ENCODE results near the gene MCUB. TPM values are rescaled to one million over a fixed set of nuclear protein-coding genes. Genes with fewer than 3 reads are reported as not detected.
"Not testable (repeated sequence)": the region's sequence is repeated elsewhere in the genome, so short reads cannot be mapped to it uniquely, and the experiment has no call there.

MCUB gene
- polyA plus RNA-seq, 1 donor = 6.9 TPM

- Histone ChIP-seq H3K27me3 (ENCODE audit: control insufficient read depth, insufficient read depth, low read length) (no peaks in the 10 kb centered on the region), H3K9me3 (ENCODE audit: control insufficient read depth, low read depth, low read length) (peaks cover 7% of the 10 kb centered on the region), H3K4me3 (ENCODE audit: low read length) (no peak overlapping the region), H3K4me1 (ENCODE audit: control insufficient read depth, insufficient read depth, low read length) (no peaks in the 10 kb centered on the region), H3K36me3 (ENCODE audit: control insufficient read depth, insufficient read depth, low read length) (no peaks in the 10 kb centered on the region), H3K27ac (ENCODE audit: low read length) (no peak overlapping the region)
- WGBS (ENCODE audit: insufficient coverage, low lambda C conversion rate) = no CpG with 5 or more reads among the region's 1 CpG
- no peak for DNase-seq
Measured at GRCh38 chr4:109673303-109673702, 113.3 kb downstream of the MCUB start.

- Histone ChIP-seq H3K4me3 (ENCODE audit: low read length) (no peak overlapping the region), H3K36me3 (ENCODE audit: control insufficient read depth, insufficient read depth, low read length) (no peaks in the 10 kb centered on the region), H3K27ac (ENCODE audit: low read length) (no peak overlapping the region), H3K9me3 (ENCODE audit: control insufficient read depth, low read depth, low read length) (peaks cover 21% of the 10 kb centered on the region), H3K27me3 (ENCODE audit: control insufficient read depth, insufficient read depth, low read length) (no peaks in the 10 kb centered on the region), H3K4me1 (ENCODE audit: control insufficient read depth, insufficient read depth, low read length) (no peaks in the 10 kb centered on the region)
- no peak for DNase-seq
- no CpG with 5 or more reads among the region's 3 CpGs for WGBS (ENCODE audit: insufficient coverage, low lambda C conversion rate)
Measured at GRCh38 chr4:109675181-109675580, 115.1 kb downstream of the MCUB start.

- H3K27ac ChIP-seq (ENCODE audit: low read length) = no peak overlapping the region
- no peak for DNase-seq
- H3K36me3 ChIP-seq (ENCODE audit: control insufficient read depth, insufficient read depth, low read length) = no peaks in the 10 kb centered on the region
- no peak overlapping the region for H3K4me3 ChIP-seq (ENCODE audit: low read length)
- no peaks in the 10 kb centered on the region for H3K27me3 ChIP-seq (ENCODE audit: control insufficient read depth, insufficient read depth, low read length)
- WGBS (ENCODE audit: insufficient coverage, low lambda C conversion rate) = 100% methylated on average over 1 of the region's 1 CpG
- H3K9me3 ChIP-seq (ENCODE audit: control insufficient read depth, low read depth, low read length) = peaks cover 18% of the 10 kb centered on the region
- H3K4me1 ChIP-seq (ENCODE audit: control insufficient read depth, insufficient read depth, low read length) = no peaks in the 10 kb centered on the region
Measured at GRCh38 chr4:109675843-109676242, 115.8 kb downstream of the MCUB start.

GRCh38 chr4:109676886-109677285 is 116.8 kb downstream of the MCUB start:
- no peaks in the 10 kb centered on the region for H3K27me3 ChIP-seq (ENCODE audit: control insufficient read depth, insufficient read depth, low read length)
- H3K27ac ChIP-seq (ENCODE audit: low read length) = no peak overlapping the region
- no peak for DNase-seq
- H3K36me3 ChIP-seq (ENCODE audit: control insufficient read depth, insufficient read depth, low read length) = no peaks in the 10 kb centered on the region
- no peak overlapping the region for H3K4me3 ChIP-seq (ENCODE audit: low read length)
- H3K9me3 ChIP-seq (ENCODE audit: control insufficient read depth, low read depth, low read length) = peaks cover 15% of the 10 kb centered on the region
- H3K4me1 ChIP-seq (ENCODE audit: control insufficient read depth, insufficient read depth, low read length) = no peaks in the 10 kb centered on the region
- WGBS (ENCODE audit: insufficient coverage, low lambda C conversion rate) = 100% methylated on average over 1 of the region's 1 CpG

- not testable (repeated sequence) for H3K36me3 ChIP-seq (ENCODE audit: control insufficient read depth, insufficient read depth, low read length); H3K27ac ChIP-seq (ENCODE audit: low read length); H3K27me3 ChIP-seq (ENCODE audit: control insufficient read depth, insufficient read depth, low read length); H3K4me3 ChIP-seq (ENCODE audit: low read length); H3K4me1 ChIP-seq (ENCODE audit: control insufficient read depth, insufficient read depth, low read length); DNase-seq
- no CpG with 5 or more reads among the region's 28 CpGs for WGBS (ENCODE audit: insufficient coverage, low lambda C conversion rate)
- peaks cover 15% of the 10 kb centered on the region for H3K9me3 ChIP-seq (ENCODE audit: control insufficient read depth, low read depth, low read length)
Measured at GRCh38 chr4:109678472-109678871, 118.4 kb downstream of the MCUB start.

GRCh38 chr4:109678925-109679324 is 118.9 kb downstream of the MCUB start:
- not testable (repeated sequence) for DNase-seq; H3K27ac ChIP-seq (ENCODE audit: low read length)
- no CpG with 5 or more reads among the region's 14 CpGs for WGBS (ENCODE audit: insufficient coverage, low lambda C conversion rate)

GRCh38 chr4:109682875-109683274 is 122.8 kb downstream of the MCUB start:
- no peaks in the 10 kb centered on the region for H3K4me1 ChIP-seq (ENCODE audit: control insufficient read depth, insufficient read depth, low read length)
- no peak for DNase-seq
- H3K27me3 ChIP-seq (ENCODE audit: control insufficient read depth, insufficient read depth, low read length) = no peaks in the 10 kb centered on the region
- peaks cover 9% of the 10 kb centered on the region for H3K36me3 ChIP-seq (ENCODE audit: control insufficient read depth, insufficient read depth, low read length)
- H3K9me3 ChIP-seq (ENCODE audit: control insufficient read depth, low read depth, low read length) = peaks cover 15% of the 10 kb centered on the region
- no CpG with 5 or more reads among the region's 2 CpGs for WGBS (ENCODE audit: insufficient coverage, low lambda C conversion rate)
- no peak overlapping the region for H3K4me3 ChIP-seq (ENCODE audit: low read length)
- H3K27ac ChIP-seq (ENCODE audit: low read length) = no peak overlapping the region

More at GRCh38 chr4:109678925-109679324, 118.9 kb downstream of the MCUB start:
- not testable (repeated sequence) for H3K27me3 ChIP-seq (ENCODE audit: control insufficient read depth, insufficient read depth, low read length); H3K4me3 ChIP-seq (ENCODE audit: low read length); H3K4me1 ChIP-seq (ENCODE audit: control insufficient read depth, insufficient read depth, low read length); H3K36me3 ChIP-seq (ENCODE audit: control insufficient read depth, insufficient read depth, low read length)
- H3K9me3 ChIP-seq (ENCODE audit: control insufficient read depth, low read depth, low read length) = peaks cover 15% of the 10 kb centered on the region

GRCh38 chr4:109683621-109684253 is 123.7 kb downstream of the MCUB start:
- no peaks in the 10 kb centered on the region for H3K27me3 ChIP-seq (ENCODE audit: control insufficient read depth, insufficient read depth, low read length)
- no CpG with 5 or more reads among the region's 6 CpGs for WGBS (ENCODE audit: insufficient coverage, low lambda C conversion rate)
- no peak overlapping the region for H3K4me3 ChIP-seq (ENCODE audit: low read length)
- peaks cover 9% of the 10 kb centered on the region for H3K9me3 ChIP-seq (ENCODE audit: control insufficient read depth, low read depth, low read length)
- no peaks in the 10 kb centered on the region for H3K4me1 ChIP-seq (ENCODE audit: control insufficient read depth, insufficient read depth, low read length)
- H3K36me3 ChIP-seq (ENCODE audit: control insufficient read depth, insufficient read depth, low read length) = peaks cover 10% of the 10 kb centered on the region
- no peak overlapping the region for H3K27ac ChIP-seq (ENCODE audit: low read length)
- DNase-seq = no peak

GRCh38 chr4:109684727-109685126 is 124.7 kb downstream of the MCUB start:
- Histone ChIP-seq H3K27ac (ENCODE audit: low read length) (no peak overlapping the region), H3K4me3 (ENCODE audit: low read length) (no peak overlapping the region), H3K4me1 (ENCODE audit: control insufficient read depth, insufficient read depth, low read length) (no peaks in the 10 kb centered on the region), H3K9me3 (ENCODE audit: control insufficient read depth, low read depth, low read length) (no peaks in the 10 kb centered on the region), H3K27me3 (ENCODE audit: control insufficient read depth, insufficient read depth, low read length) (no peaks in the 10 kb centered on the region), H3K36me3 (ENCODE audit: control insufficient read depth, insufficient read depth, low read length) (peaks cover 14% of the 10 kb centered on the region)
- DNase-seq = no peak

GRCh38 chr4:109690690-109691410 is 130.8 kb downstream of the MCUB start:
- no peak overlapping the region for H3K27ac ChIP-seq (ENCODE audit: low read length)
- H3K4me3 ChIP-seq (ENCODE audit: low read length) = no peak overlapping the region
- H3K9me3 ChIP-seq (ENCODE audit: control insufficient read depth, low read depth, low read length) = no peaks in the 10 kb centered on the region
- H3K27me3 ChIP-seq (ENCODE audit: control insufficient read depth, insufficient read depth, low read length) = no peaks in the 10 kb centered on the region
- WGBS (ENCODE audit: insufficient coverage, low lambda C conversion rate) = 100% methylated on average over 1 of the region's 6 CpGs
- H3K36me3 ChIP-seq (ENCODE audit: control insufficient read depth, insufficient read depth, low read length) = peaks cover 67% of the 10 kb centered on the region
- DNase-seq = no peak
- H3K4me1 ChIP-seq (ENCODE audit: control insufficient read depth, insufficient read depth, low read length) = no peaks in the 10 kb centered on the region

Data from large intestine (tissue), 3 donors.